ENCODE results near the gene FKRP.
"Not testable (repeated sequence)": the region's sequence is repeated elsewhere in the genome, so short reads cannot be mapped to it uniquely, and the experiment has no call there.

Gene FKRP

DNA sequence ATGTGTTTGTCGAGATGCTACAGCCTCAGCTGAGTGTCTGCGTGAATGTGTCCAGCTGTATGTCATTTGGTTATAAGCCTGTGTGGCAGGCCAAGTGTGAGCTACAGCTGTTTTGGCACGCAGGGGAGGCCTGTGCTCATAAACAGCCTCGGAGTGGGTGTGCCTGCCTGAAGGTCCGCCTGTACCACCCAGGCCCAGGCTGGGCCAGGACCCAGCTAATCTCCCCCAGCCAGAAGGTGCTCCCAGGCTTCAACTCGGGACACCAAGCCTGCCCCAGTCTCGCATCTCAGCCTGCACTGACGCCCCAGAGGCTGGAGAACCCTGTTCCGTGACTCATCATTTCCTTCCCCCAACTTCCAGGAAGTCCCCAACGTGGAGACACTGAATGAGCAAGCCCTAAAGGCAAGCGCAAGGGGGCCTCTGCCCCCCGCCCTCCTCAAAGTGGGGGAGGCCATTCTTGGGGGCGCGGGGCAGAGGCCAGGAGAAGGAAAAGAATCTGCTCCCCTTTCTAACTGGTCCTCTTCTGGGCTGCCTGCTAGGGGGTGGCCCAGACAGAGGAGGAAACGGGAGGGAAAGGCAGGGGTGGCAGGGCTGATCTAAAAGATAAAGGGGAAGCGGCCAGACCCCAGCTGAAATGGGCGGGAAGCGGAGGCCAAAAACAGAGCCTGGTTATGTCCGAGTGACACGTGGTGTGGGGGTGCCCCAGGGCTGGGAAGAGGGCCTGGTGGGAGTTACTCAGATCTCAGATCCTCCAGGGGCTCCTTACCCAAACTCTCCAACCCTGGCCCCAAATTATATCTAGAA is 40.6 kb downstream of the FKRP start:
- no peak for DNase-seq

DNA sequence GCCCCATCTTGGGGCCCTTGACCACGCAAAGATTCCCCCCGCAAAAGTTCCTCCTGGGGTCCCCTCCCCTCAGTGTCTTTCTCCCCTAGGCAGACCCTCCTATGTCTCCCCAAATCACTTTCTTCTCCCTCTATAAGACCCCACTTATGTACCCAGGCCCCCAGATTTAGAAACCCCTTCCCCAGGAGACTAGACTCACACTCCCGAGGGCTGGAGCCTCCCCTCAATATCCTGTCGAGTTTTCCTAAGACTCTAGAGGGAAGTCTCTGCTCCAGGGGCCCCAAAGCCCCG is 41.1 kb downstream of the FKRP start:
- DNase-seq: no peak

DNA sequence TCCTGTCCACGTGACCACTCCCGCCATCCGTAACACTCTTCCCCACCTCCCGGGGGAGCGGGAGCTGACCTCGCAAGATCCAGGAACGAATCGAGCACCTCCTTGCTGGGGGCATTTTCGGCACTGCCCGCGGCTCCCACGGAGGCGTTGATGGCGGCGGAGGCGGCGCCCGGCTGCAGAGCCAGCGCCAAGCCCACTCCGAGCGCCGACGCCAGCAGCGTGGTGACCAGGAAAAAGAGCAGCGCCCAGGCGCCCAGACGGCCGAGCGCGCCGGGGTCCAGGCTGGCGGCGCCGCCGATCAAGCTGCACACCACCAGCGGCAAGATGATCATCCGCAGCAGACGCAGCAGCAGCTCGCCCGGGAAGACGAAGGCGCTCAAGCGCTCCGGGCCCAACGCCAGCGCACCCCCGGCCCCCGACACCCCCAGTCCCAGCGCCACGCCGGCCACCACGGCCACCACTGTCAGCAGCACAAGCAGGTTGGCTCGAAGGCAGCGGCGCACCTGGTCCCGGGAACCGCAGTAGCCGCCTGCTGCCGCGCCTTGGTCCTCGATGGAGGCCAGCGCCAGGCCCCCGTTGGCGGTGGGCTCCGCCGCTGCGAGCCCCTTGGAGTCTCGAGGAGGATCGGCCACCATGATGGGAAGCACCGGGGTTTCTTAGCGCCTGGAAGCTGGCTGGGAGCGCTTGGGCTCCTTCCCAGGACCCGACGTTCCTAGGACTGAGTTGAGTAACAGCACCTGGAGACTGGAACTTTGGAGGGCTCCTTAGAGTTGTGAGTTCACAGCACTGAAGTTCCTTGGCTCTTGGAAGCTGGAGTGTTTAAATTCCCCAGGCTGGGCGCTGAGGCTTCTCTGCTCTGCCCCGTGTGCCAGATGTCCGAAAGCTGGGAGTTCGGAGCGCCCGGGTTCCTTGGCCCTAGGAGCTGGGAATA is 41.7 kb downstream of the FKRP start:
- DNase-seq: peak; percentile 51

- DNase-seq: peak; percentile 91
These were observed 42.6 kb downstream of the FKRP start, which contains the start of gene SLC1A5 for GRCh38 chr19:46788262-46788967. Gene SLC1A5 (minus strand): TSS chr19:46788594. CDS start chr19:46787965, 629 bp downstream.

GRCh38 chr19:46788968-46789338 is 43.1 kb downstream of the FKRP start:
- DNase-seq: no peak

DNA sequence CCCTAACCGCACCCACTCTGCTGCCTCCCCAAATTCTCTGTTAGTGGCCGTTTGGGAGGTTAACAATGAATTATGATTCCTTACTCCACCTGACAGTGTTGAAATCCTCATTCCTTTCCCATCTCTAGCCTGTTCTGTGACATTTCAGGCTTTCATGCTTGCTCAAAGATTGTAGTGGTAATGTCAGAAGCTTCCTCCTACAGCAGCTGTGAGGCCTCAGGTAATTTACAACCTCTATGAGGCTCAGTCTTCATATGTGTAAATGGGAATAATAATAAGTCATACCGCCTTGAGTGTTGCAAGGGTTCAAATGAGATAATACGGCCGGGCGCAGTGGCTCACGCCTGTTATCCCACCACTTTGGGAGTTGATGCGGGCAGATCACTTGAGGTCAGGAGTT is 43.5 kb downstream of the FKRP start:
- no peak for DNase-seq

DNA sequence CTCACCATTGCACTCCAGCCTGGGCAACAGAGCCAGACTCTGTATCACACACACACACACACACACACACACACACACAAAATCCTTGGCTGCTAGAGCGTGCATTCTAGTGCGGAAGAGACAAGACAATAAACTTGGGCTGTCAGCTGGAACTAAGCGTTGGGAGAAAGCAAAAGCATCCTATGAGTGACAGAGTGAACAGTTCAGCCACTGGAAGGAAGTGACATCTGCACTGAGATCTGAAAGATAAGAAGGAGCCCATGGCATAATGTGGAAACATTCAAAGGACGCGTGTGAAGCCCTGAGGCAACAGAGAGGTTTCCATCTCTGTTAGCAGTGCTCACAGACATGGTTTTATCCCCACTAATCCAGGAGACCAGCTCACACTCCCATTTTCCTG is 46.1 kb downstream of the FKRP start:
- no peak for DNase-seq

GRCh38 chr19:46797881-46798280 is 52.0 kb downstream of the FKRP start:
- DNase-seq: no peak

- no peak for DNase-seq
These were observed 52.9 kb downstream of the FKRP start for GRCh38 chr19:46798713-46799112.

DNA sequence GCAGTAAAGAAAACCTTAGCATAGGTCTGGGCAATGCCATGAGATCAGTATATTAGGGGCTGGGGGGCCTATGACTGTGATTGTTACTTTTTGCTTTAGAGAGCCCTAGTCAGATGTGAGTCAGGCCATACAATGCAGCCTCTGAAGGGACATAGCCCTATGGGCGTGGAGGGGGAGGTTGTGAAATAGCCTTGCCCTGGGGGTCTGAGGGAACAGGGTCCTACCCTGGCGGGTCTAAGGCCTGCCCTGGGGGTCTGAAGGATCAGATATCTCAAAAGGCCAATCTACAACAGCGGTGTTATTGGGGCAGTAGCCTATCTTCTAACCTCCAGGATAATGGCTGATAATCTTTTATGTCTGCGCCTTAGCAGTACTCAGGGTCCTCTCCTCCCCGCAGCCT is 56.3 kb downstream of the FKRP start:
- DNase-seq: no peak

DNA sequence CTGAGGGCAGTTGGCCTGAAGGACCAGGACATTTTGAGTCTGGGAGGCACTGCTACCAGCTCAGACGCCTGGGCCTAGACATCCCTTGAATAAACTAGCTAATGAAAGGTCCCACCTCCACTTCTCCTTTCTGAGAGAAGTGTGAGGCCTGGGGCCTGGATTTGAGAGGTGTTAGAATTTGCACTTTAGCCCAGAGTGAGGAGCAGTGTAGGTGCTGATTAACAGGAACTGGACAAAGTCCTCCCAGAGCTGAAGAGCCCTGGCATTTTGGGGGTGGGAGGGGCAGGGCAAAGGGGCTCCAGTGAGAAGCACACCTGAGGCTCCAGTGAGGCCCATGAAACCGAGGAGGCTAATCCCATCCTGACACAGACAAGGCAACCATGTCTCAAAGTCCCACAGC is 57.7 kb downstream of the FKRP start:
- DNase-seq: no peak

DNA sequence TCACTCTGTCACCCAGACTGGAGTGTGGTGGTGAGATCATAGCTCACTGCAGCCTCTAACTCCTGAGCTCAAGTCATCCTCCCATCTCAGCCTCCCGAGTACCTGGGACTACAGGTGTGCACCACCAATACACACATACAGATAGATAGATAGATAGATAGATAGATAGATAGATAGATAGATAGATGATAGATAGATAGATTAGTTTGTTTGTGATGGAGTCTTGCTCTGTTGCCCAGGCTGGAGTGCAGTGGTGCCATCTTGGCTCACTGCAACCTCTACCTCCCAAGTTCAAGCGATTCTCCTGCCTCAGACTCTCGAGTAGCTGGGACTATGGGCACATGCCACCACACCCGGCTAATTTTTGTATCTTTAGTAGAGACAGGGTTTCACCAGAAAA is 58.6 kb downstream of the FKRP start:
- not testable (repeated sequence) for DNase-seq

- DNase-seq: no peak
These were observed 60.8 kb downstream of the FKRP start for GRCh38 chr19:46806656-46807055.
